Measurements from ENCODE around the gene VGLL2.

GRCh38 chr6:117306227-117306790 lies 41.0 kb downstream of the VGLL2 start:
- TF ChIP-seq FOXK2 (IDR thresholded peaks at IDR 0.05), result no peak
- TF ChIP-seq FOXM1 (IDR thresholded peaks at IDR 0.05; ENCODE audit: borderline replicate concordance), result no peak
- TF ChIP-seq SP1 (IDR thresholded peaks at IDR 0.05), result no peak
- TF ChIP-seq FOXA1 (IDR thresholded peaks at IDR 0.05), result no peak
- TF ChIP-seq NFRKB (IDR thresholded peaks at IDR 0.05), result no peak

Data from HEK293T (cell line).